ENCODE data around the gene LRRC59. TPM values are rescaled to one million over a fixed set of nuclear protein-coding genes. Genes with fewer than 3 reads are reported as not detected.

Gene LRRC59
- total and polyA plus RNA-seq, 2 of the 8 experiments (the other 6 are each of a cell fraction or from before 2014, with no cell fraction given): 48.3 to 117 TPM

- H3K79me1 ChIP-seq (ENCODE audit: low read depth, low read length): no peaks in the 10 kb centered on the region
- WGBS, 2 experiments (ENCODE audit: extremely low coverage in 1 of 2, insufficient coverage in 1 of 2, insufficient read length in 1 of 2, insufficient replicate concordance in 2 of 2, low coverage in 1 of 2, low lambda C conversion rate in 2 of 2, missing lambda C conversion rate in 1 of 2): 83% methylated on average over 5 of the region's 5 CpGs; no CpG with 5 or more reads in 1 of the 2 experiments
- no peak overlapping the region for H4K5ac ChIP-seq (ENCODE audit: insufficient read length, low read depth, low read length)
- H2BK5ac ChIP-seq (ENCODE audit: low read depth, low read length): no peak overlapping the region
- no peaks in the 10 kb centered on the region for H3K79me2 ChIP-seq (ENCODE audit: control insufficient read depth in 1 of 2, insufficient read depth in 2 of 2, low read length in 2 of 2)
- H2BK15ac ChIP-seq (ENCODE audit: low read length): no peak overlapping the region
- no peak overlapping the region for H2BK20ac ChIP-seq (ENCODE audit: low read length)
- H2BK12ac ChIP-seq (ENCODE audit: low read depth, low read length): no peak overlapping the region
- H3K56ac ChIP-seq (replicated peaks; ENCODE audit: insufficient read length, low read depth, low read length): no peak overlapping the region
- H4K8ac ChIP-seq (ENCODE audit: extremely low read depth, insufficient read depth, low read length): no peak overlapping the region; the same call in 1 of the 2 replicates
- H4K91ac ChIP-seq (replicated peaks; ENCODE audit: insufficient read length, low read length): no peak overlapping the region
- H2AK5ac ChIP-seq (ENCODE audit: low read depth, low read length): no peak overlapping the region
- peaks cover 14 to 47% (median 30%) of the 10 kb centered on the region in 4 experiments for H3K36me3 ChIP-seq (ENCODE audit: control insufficient read depth in 2 of 4, insufficient read depth in 4 of 4, low read length in 3 of 4)
- DNase-seq (ENCODE audit: low read depth in 1 of 2, low spot score in 2 of 2) (no peak), FAIRE-seq (no peak)
- H4K20me1 ChIP-seq (replicated peaks in 1 of 2; ENCODE audit: control insufficient read depth in 1 of 2, insufficient read depth in 2 of 2, low read length in 2 of 2): peaks cover 6 to 18% of the 10 kb centered on the region in 2 experiments
- H3K4me2 ChIP-seq (ENCODE audit: insufficient read depth in 1 of 2, low read depth in 2 of 2, low read length in 2 of 2): no peak overlapping the region
- no peak overlapping the region for H3K14ac ChIP-seq (ENCODE audit: insufficient read length)
- POLR2A ChIA-PET (ENCODE audit: partially characterized antibody): interaction anchor here (1.0 to 20.2 kb wide), 4 partner anchors 9 to 159 kb away, joined by 3 to 313 read pairs (median 69); partner anchors contain the start of genes EME1, LRRC59, MRPL27 and XYLT2
- H3K23me2 ChIP-seq (ENCODE audit: low read depth, low read length): no peaks in the 10 kb centered on the region
- no peak overlapping the region for H3K4me3 ChIP-seq (ENCODE audit: extremely low read depth in 1 of 4, insufficient read depth in 2 of 4, low read depth in 3 of 4, low read length in 4 of 4)
- no peak overlapping the region for H2BK120ac ChIP-seq (replicated peaks; ENCODE audit: low read depth, low read length)
- CTCF ChIA-PET (ENCODE audit: partially characterized antibody): interaction anchor here (0.5 to 1.6 kb wide), 9 partner anchors 12 to 900 kb away, joined by 3 to 6 read pairs (median 3); partner anchors contain the start of gene LRRC59
- no peak overlapping the region for H3K18ac ChIP-seq (ENCODE audit: extremely low read depth, low read length)
- H3K27ac ChIP-seq (ENCODE audit: low read depth, low read length): no peak overlapping the region
- peaks cover 0 to 17% (median 10%) of the 10 kb centered on the region in 4 experiments; a peak in 6 of 7 replicates for H3K4me1 ChIP-seq (replicated peaks in 1 of 4; ENCODE audit: control insufficient read depth in 3 of 4, insufficient read depth in 4 of 4, low read length in 3 of 4)
- H3K23ac ChIP-seq (ENCODE audit: insufficient read length): no peak overlapping the region
- no peak overlapping the region for H3K4ac ChIP-seq (replicated peaks; ENCODE audit: insufficient read length, low read depth, low read length)
- no peaks in the 10 kb centered on the region for H3K27me3 ChIP-seq (replicated peaks in 1 of 4; ENCODE audit: control insufficient read depth in 3 of 4, extremely low read depth in 1 of 4, insufficient read depth in 3 of 4, low read length in 3 of 4)
- no peaks in the 10 kb centered on the region for H3K9me3 ChIP-seq (ENCODE audit: insufficient read depth in 2 of 2, low read depth in 1 of 2, low read length in 1 of 2)
- no peak overlapping the region for H2AFZ ChIP-seq (ENCODE audit: low read length)
- H3K9ac ChIP-seq (replicated peaks in 1 of 4; ENCODE audit: extremely low read depth in 1 of 4, low read depth in 3 of 4, low read length in 3 of 4): no peak overlapping the region; a peak in 1 of 7 replicates
- TF ChIP-seq CREB1 (IDR thresholded peaks at IDR 0.05) (no peak), SUZ12 (IDR thresholded peaks at IDR 0.05; ENCODE audit: low read length) (no peak), GTF2F1 (IDR thresholded peaks at IDR 0.05; ENCODE audit: borderline replicate concordance, low read depth, low read length) (no peak), SIX5 (IDR thresholded peaks at IDR 0.05; ENCODE audit: low read depth, low read length) (no peak), SAP30 (IDR thresholded peaks at IDR 0.05; ENCODE audit: insufficient read depth, insufficient replicate concordance, low read length) (no peak), KDM4A (IDR thresholded peaks at IDR 0.05; ENCODE audit: low read depth, low read length, severe bottlenecking) (no peak), RBBP5 (IDR thresholded peaks at IDR 0.05; ENCODE audit: borderline replicate concordance, low read depth, low read length) (no peak), EP300 (IDR thresholded peaks at IDR 0.05; ENCODE audit: borderline replicate concordance in 1 of 2, low read depth in 2 of 2, low read length in 2 of 2) (no peak), E2F6 (IDR thresholded peaks at IDR 0.05) (no peak), USF2 (IDR thresholded peaks at IDR 0.05; ENCODE audit: low read length) (no peak)
Measured at GRCh38 chr17:50359005-50359699, 38.2 kb downstream of the LRRC59 start.
